GM18502 (cell line): ENCODE data around the gene TGM2.

Source experiments
- ATAC-seq: cut with Tn5 transposase; IDR thresholded peaks from one replicate; pipeline ENCODE4 v1.9.1; 2021; ENCODE audit warnings: mild to moderate bottlenecking; ENCODE audit not compliant: unreplicated experiment, poor library complexity

The TGM2 gene

DNA sequence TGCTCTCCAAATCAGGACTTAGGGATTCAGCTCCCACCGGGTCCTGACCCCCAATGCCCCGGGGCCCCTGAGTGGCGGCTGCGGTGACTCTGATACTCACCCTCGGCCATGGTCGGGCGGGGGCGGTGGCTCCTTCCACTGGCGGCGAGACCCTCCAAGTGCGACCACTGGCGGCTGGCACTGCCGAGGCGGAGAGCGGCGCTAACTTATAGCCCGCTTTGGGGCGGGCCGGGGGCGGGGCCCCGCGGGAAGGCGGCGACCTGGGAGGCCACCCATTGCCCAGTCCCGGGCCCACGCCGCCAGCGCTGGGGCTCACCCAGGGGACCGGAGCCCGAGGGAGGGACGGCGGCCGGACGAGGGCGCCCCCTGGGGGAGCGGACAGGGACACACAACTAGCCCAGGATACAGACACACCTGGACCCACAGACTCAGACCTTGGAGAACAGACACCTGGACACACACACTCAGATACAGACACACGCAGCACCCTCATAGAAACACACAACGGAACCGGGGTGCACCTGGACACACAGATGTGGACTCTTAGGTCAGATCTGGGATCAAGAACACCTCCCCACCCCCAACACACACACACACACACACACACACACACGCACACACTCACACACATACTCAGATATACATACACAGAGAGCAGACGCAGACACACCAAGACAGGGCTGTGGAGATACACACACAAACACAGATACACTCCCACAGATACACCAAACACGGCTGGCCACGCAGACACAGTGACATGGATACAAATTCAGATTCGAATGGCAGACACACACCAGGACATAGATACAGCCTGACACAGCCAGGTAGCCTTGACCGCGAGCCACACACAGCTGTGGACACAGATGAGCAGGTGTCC is at the start of gene TGM2:
Gene TGM2, minus strand, starts transcription at position 182 of the 877 bp plus-strand sequence. Its CDS starts 72 bp downstream, at position 110.
- ATAC-seq, result peak; percentile 66

GRCh38 chr20:38214256-38215193 is 49.5 kb upstream of the TGM2 start:
- no peak for ATAC-seq

- no peak for ATAC-seq
Observed at GRCh38 chr20:38213607-38213940, 48.5 kb upstream of the TGM2 start.

DNA sequence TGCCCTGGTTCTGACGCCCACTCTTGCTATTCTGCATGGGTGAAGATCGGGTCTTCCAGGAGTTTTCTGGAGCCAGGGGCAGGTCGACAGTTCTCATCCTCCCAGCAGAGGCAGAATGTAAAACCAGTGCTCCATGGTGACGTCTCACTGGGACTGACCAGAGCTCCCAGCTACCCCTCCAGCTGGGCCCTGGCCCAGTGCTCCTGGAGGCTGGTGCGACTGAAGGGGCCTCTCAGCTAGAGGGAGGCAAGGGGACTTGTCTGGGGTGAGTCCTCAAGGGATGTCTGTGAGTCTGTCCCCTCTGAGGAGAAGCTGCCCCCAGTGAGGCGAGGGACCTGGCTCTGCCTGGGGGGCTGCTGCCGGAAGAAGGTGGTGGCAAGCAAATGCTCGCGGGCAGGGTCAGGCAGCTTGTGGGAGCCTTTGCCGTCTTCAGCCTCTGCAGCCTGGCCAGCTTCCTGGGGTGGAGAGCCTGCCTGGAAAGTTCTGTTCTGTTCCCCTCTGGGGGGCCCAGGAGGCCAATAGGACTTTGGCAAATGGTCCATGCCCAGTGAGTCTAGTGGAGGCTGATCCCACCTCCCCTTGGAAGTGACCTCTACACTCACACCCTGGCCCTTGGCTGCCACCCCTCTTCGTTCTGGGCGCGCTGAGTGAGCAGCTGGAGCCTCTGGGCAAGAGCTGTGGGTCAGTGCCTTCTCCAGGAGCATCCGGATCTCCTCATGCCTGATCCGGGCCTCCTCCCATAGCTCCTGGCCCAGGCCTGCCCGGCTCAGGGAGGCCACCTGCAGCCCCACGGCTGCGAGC is 47.9 kb upstream of the TGM2 start:
- ATAC-seq, result no peak

- ATAC-seq, result no peak
Observed at GRCh38 chr20:38211200-38212097, 46.4 kb upstream of the TGM2 start.

DNA sequence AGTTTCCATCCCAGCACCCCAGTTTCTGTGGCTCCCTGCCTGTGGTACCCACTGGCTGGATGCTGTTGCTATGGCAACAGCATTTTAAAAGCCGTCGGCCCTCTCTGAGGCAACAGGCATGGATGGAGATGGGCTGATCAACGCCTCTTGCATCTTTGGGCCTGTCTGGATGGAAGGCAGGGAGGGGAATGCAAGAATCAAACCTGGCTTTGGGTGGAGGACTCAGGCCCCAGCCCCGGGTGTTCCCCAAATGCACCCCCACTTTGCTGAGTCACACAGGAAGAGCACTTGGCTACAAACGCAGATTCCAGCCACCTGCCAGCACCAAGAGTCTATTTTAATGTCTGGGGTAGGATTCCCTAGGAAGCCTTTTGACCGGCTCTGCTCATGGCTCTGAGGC is 45.7 kb upstream of the TGM2 start:
- ATAC-seq, result no peak

GRCh38 chr20:38209736-38210405 is 44.8 kb upstream of the TGM2 start:
- no peak for ATAC-seq

DNA sequence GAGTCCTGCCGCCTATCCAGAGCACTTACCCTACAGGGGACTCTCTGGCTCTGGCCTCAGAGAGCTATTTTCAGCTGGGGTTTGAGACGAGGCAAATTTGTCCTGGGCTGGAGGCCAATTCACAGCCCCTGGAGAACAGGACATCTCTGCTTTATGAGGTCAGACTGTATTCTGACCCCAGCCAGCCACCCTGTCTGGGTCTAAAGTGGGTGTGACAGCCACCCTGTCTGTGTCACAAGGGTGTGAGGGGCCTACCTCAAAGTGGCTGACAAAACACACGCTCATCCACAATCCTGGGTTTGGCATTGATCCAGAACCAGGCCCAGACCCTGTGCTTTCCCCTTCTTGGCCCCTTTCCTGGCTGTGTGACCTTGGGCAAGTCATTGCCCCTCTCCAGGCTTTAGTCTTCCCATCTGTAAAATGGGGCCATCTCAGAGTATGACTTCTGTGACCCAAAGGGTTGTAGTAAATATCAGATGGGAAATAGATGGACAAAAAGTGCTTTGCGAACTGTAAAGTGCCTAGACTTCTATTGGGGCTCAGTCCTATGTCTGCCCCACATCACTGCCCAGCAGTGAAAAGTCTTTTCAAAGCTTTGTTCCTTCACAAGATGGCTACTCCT is 44.1 kb upstream of the TGM2 start:
- ATAC-seq, result no peak

DNA sequence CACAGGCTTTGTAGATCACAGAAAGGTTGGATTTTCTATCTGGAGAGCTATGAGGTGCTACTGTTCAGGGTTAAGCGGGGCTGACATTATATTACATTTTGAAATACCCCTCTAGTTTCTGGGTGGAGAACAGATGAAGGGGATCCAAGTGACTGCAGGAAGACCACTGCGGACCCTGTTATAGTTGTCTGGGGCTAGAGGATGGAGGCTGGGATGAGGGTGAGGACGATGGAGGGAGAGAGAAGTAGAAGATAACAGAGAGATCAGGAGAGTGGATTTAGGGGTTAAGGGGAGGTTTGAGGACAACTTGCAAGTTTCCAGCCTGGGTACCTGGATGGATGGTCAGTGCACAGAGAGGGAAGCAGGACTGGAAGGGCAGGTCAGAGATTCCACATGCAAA is 43.5 kb upstream of the TGM2 start:
- ATAC-seq, result no peak

GRCh38 chr20:38208088-38208487 is 43.0 kb upstream of the TGM2 start:
- no peak for ATAC-seq

DNA sequence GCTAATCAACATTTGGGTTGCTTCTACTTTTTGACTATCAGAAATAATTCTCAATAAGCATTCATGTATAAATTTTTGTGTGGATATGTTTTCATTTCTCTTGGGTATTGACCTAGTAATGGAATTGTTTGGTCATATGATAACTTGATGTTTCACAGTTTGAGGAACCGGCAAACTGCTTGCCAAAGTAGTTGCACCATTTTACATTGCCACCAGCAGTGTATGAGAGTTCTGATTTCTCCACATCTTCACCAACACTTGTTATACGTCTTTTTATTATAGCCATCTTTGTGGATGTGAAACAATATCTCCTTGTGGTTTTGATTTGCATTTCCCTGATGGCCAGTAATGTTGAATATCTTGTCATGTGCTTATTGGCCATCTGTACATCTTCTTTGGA is 42.6 kb upstream of the TGM2 start:
- ATAC-seq, result no peak

DNA sequence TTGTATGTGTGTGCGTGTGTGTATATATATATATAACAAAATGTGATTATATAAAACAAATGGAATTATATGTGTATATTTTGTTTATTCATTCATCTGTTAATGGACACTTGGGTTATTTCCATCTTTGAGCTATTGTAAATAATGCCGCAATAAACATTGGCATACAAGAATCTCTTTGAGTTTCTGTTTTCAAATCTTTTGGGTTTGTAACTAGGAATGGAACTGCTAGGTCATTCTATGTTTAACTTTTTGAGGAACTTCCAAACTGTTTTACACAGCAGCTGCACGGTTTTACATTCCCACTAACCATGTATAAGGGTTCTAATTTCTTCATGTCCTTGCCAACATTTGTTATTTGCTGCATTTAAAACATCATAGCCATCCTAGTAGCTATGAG is 39.9 kb upstream of the TGM2 start:
- no peak for ATAC-seq

DNA sequence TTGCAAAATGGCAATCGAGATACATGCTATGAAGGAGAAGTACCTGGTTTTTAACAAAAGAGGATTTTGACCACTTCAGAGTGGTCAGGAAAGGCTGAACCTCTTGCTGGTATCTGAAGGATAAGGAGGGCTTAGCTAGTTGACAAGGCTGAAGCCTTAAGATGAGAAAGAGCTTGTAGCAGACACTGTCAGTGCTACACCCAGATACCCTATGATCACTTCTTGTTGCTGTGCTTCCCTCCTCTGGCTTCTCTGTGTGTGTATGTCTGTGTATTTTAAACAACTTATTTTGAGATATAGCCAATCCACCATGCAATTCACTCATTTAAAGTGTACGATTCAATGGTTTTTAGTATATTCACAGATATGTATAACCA is 38.9 kb upstream of the TGM2 start:
- no peak for ATAC-seq

- ATAC-seq, result no peak
Observed at GRCh38 chr20:38203337-38203980, 38.4 kb upstream of the TGM2 start.

DNA sequence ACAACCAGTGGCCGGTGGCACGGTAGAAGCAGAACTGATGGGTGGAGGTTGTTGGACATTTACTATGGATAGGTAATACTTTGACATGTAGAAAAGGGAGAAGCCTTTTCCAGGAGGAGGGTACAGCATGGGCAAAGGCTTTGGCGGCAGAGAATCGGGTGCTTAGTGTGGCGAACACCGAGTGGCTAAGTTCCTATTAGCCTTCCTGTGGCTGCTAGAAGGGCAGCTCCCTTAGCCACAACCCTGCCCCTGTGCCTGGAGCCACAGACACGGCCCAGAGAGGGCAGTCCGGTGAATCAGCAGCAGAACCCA is 37.9 kb upstream of the TGM2 start:
- no peak for ATAC-seq

GRCh38 chr20:38202153-38202981 is 37.3 kb upstream of the TGM2 start:
- no peak for ATAC-seq

- no peak for ATAC-seq
Observed at GRCh38 chr20:38201356-38201755, 36.3 kb upstream of the TGM2 start.
